HCT116 (cell line): ENCODE measurements around the gene SNX15. TPM values are rescaled to one million over a fixed set of nuclear protein-coding genes. Genes with fewer than 3 reads are reported as not detected.
A peak's percentile ranks its signal among the peaks of the same experiment; 100 is the strongest.

Experiments used
- ATAC-seq: fragments of 200-7000 bp; cut with Tn5 transposase; 2 replicates; pipeline ENCODE4 v1.9.1; 2020; ENCODE audit warnings: mild to moderate bottlenecking, moderate library complexity
- BruUV-seq: library from RNA; stranded (reverse); fragments of 400-500 nt; replicated peaks from 2 replicates; lab custom pipeline; 2021; lab: Mats Ljungman, UMichigan
- CTCF ChIA-PET: fragments of 300-600 bp; sonication (Branson Sonifier 250); formaldehyde crosslinking; loops from one replicate; lab custom pipeline; 2021; ENCODE audit warnings: antibody characterized with exemption; lab: Charles Lee
- POLR2A ChIA-PET: fragments of 300-600, 350-600 bp; sonication (Branson Sonifier 250); formaldehyde crosslinking; loops from one replicate; lab custom pipeline; 2021; ENCODE audit warnings: antibody characterized with exemption; lab: Charles Lee
- RAD21 ChIA-PET, 2 experiments: fragments of 300-600 bp; sonication (Branson Sonifier 250); formaldehyde crosslinking; loops; one replicate each; lab custom pipeline; 2023; ENCODE audit warnings: low total read pairs in 2 of 2; ENCODE audit not compliant: uncharacterized antibody in 2 of 2, unreplicated experiment in 2 of 2, low non-redundant PET in 1 of 2; lab: Charles Lee
- DNase-seq: peaks from one replicate; pipeline ENCODE4 v3.0.0-alpha.2; 2010; ENCODE audit warnings: low read depth, low spot score
- H2AFZ ChIP-seq: fragments of 200-600 bp; shearing (Covaris generic), sonication (generic); 2 replicates; pipeline ENCODE4 v1.6.1; 2017; ENCODE audit warnings: low read depth, mixed run types, mixed read lengths, antibody characterized with exemption, low read length; ENCODE audit not compliant: poor library complexity, severe bottlenecking
- H3K27ac ChIP-seq: 2 replicates; pipeline ENCODE4 v1.5.1; 2012; ENCODE audit warnings: low read depth, low read length
- H3K27me3 ChIP-seq: fragments of 200-600 bp; sonication (generic); 2 replicates; pipeline ENCODE4 v1.6.1; 2016; ENCODE audit warnings: mixed run types, low read length, mixed read lengths; ENCODE audit not compliant: insufficient read depth
- H3K36me3 ChIP-seq, 2 experiments: fragments of 200-500 bp in 1 of 2; fragments of 200-600 bp in 1 of 2; sonication (Bioruptor generic) in 1 of 2; sonication (generic) in 1 of 2; 2 replicates each; pipeline versions ENCODE4 v1.5.1 to v1.6.1; 2014 to 2016; ENCODE audit warnings: low read length in 2 of 2, inconsistent platforms in 1 of 2, mixed read lengths in 1 of 2, mixed run types in 1 of 2; ENCODE audit not compliant: insufficient read depth in 2 of 2, control insufficient read depth in 1 of 2
- H3K4me1 ChIP-seq, 2 experiments: fragments of 200-600 bp in 1 of 2; sonication (generic) in 1 of 2; 2 replicates each; pipeline versions ENCODE4 v1.5.1 to v1.6.1; 2012 to 2017; ENCODE audit warnings: low read length in 2 of 2, inconsistent platforms in 1 of 2, mild to moderate bottlenecking in 1 of 2, mixed read lengths in 1 of 2, mixed run types in 1 of 2, moderate library complexity in 1 of 2; ENCODE audit not compliant: insufficient read depth in 2 of 2, control insufficient read depth in 1 of 2
- H3K4me2 ChIP-seq: fragments of 200-600 bp; sonication (generic); 2 replicates; pipeline ENCODE4 v1.6.1; 2017; ENCODE audit warnings: mixed run types, low read length, mixed read lengths
- H3K4me3 ChIP-seq, 2 experiments: fragments of 200-600 bp in 1 of 2; sonication (generic) in 1 of 2; replicated peaks in 1 of 2; 2 replicates each; pipeline ENCODE4 v1.5.1; 2011 to 2016; ENCODE audit warnings: low read length in 2 of 2, control low read depth in 1 of 2, low read depth in 1 of 2, mild to moderate bottlenecking in 1 of 2, mixed read lengths in 1 of 2, mixed run types in 1 of 2
- H3K79me2 ChIP-seq: fragments of 200-600 bp; sonication (generic); 2 replicates; pipeline ENCODE4 v1.6.1; 2017; ENCODE audit warnings: mild to moderate bottlenecking, mixed run types, low read length, moderate library complexity, mixed read lengths; ENCODE audit not compliant: insufficient read depth
- H3K9ac ChIP-seq: fragments of 200-600 bp; sonication (generic); 2 replicates; pipeline ENCODE4 v1.6.1; 2016; ENCODE audit warnings: low read length, mixed read lengths
- H3K9me2 ChIP-seq: fragments of 200-600 bp; sonication (generic), shearing (Covaris generic); 2 replicates; pipeline ENCODE4 v1.6.1; 2017; ENCODE audit warnings: mixed run types, mild to moderate bottlenecking, moderate library complexity; ENCODE audit not compliant: insufficient read depth
- H3K9me3 ChIP-seq, 2 experiments: fragments of 200-500 bp in 1 of 2; fragments of 200-600 bp in 1 of 2; sonication (Bioruptor generic) in 1 of 2; sonication (generic) in 1 of 2; 2 replicates each; pipeline ENCODE4 v1.6.1; 2014 to 2017; ENCODE audit warnings: low read length in 2 of 2, mixed read lengths in 2 of 2, inconsistent platforms in 1 of 2, low read depth in 1 of 2, mild to moderate bottlenecking in 1 of 2, mixed run types in 1 of 2, moderate library complexity in 1 of 2; ENCODE audit not compliant: control insufficient read depth in 1 of 2, insufficient read depth in 1 of 2
- H4K20me1 ChIP-seq: fragments of 200-600 bp; sonication (generic), shearing (Covaris generic); 2 replicates; pipeline ENCODE4 v1.6.1; 2017; ENCODE audit warnings: mixed run types, mild to moderate bottlenecking, moderate library complexity; ENCODE audit not compliant: insufficient read depth
- ATF3 ChIP-seq: IDR thresholded peaks from 2 replicates; pipeline ENCODE4 v1.6.1; 2012
- CBX3 ChIP-seq: IDR thresholded peaks from 2 replicates; pipeline ENCODE4 v1.6.1; 2012; ENCODE audit warnings: low read depth
- CEBPB ChIP-seq: IDR thresholded peaks from 2 replicates; pipeline ENCODE4 v1.6.1; 2012; ENCODE audit warnings: low read depth
- EGR1 ChIP-seq: IDR thresholded peaks from 2 replicates; pipeline ENCODE4 v1.6.1; 2012; ENCODE audit warnings: low read depth
- EZH2 ChIP-seq: fragments of 200-600 bp; sonication (generic); IDR thresholded peaks from 2 replicates; pipeline ENCODE4 v1.6.1; 2017; ENCODE audit warnings: antibody characterized with exemption, mixed run types
- FOSL1 ChIP-seq: IDR thresholded peaks from 2 replicates; pipeline ENCODE4 v1.6.1; 2012; ENCODE audit warnings: low read depth
- JUND ChIP-seq: IDR thresholded peaks from 2 replicates; pipeline ENCODE4 v1.6.1; 2012
- RAD21 ChIP-seq: IDR thresholded peaks from 2 replicates; pipeline ENCODE4 v1.6.1; 2012; ENCODE audit warnings: low read depth, mild to moderate bottlenecking
- SIN3A ChIP-seq: IDR thresholded peaks from 2 replicates; pipeline ENCODE4 v1.6.1; 2012; ENCODE audit warnings: low read depth
- SP1 ChIP-seq: IDR thresholded peaks from 2 replicates; pipeline ENCODE4 v1.6.1; 2012; ENCODE audit warnings: low read depth
- SRF ChIP-seq: IDR thresholded peaks from 2 replicates; pipeline ENCODE4 v1.6.1; 2012; ENCODE audit warnings: low read depth
- TCF7L2 ChIP-seq: IDR thresholded peaks from 2 replicates; pipeline ENCODE4 v1.7.0; 2011; ENCODE audit warnings: borderline replicate concordance, inconsistent platforms; ENCODE audit not compliant: insufficient read depth, insufficient read length; ENCODE audit errors: extremely low read depth
- ZFX ChIP-seq: fragments of 450-650 bp; IDR thresholded peaks from 2 replicates; pipeline ENCODE4 v1.6.1; 2017
- ZNF274 ChIP-seq: fragments of 200-500 bp; sonication (Bioruptor generic); IDR thresholded peaks from 2 replicates; pipeline ENCODE4 v1.6.1; 2014; ENCODE audit warnings: mild to moderate bottlenecking, low read depth, low read length, inconsistent platforms
- intact Hi-C: fragments of 100-400 bp; cut with micrococcal nuclease; formaldehyde crosslinking; loops from 2 replicates; pipeline ENCODE4 v1.10.0; 2022
- total RNA-seq: library from RNA; stranded (reverse); gene quantifications from one replicate; pipeline ENCODE4 v1.2.1, GENCODE V29; 2021; ENCODE audit not compliant: unreplicated experiment
- TF ChIP-seq, protein P1 (sequence below), 3 experiments: fragments of 200-600 bp in 1 of 3; sonication (generic) in 1 of 3; IDR thresholded peaks in 2 of 3; conservative IDR thresholded peaks in 1 of 3; 2 replicates each; pipeline ENCODE4 v1.5.1; 2012 to 2017; ENCODE audit warnings: low read depth in 2 of 3, low read length in 2 of 3, antibody characterized with exemption in 1 of 3, borderline replicate concordance in 1 of 3, control low read depth in 1 of 3, mild to moderate bottlenecking in 1 of 3, mixed read lengths in 1 of 3, mixed run types in 1 of 3, moderate library complexity in 1 of 3; ENCODE audit not compliant: insufficient read depth in 1 of 3
- TF ChIP-seq, protein P2 (sequence below): IDR thresholded peaks from 2 replicates; pipeline ENCODE4 v1.6.1; 2011; ENCODE audit warnings: mild to moderate bottlenecking, low read length, moderate library complexity; ENCODE audit not compliant: insufficient replicate concordance; ENCODE audit errors: extremely low read depth

The SNX15 gene
- total RNA-seq, 1 experiment from 2014 or later, result 16.8 TPM

GRCh38 chr11:64994318-64994717 is 32.9 kb upstream of the SNX15 start:
- CTCF ChIA-PET, result no interaction called here
- TF ChIP-seq TCF7L2, result no peak
- TF ChIP-seq ATF3, result no peak
- TF ChIP-seq FOSL1, result no peak
- no peak for TF ChIP-seq ZFX
- no peak for TF ChIP-seq SIN3A
- TF ChIP-seq JUND, result no peak
- TF ChIP-seq, all 23 proteins: peak for 0
- no peak for DNase-seq
- POLR2A ChIA-PET, result no interaction called here
- RAD21 ChIA-PET, result no interaction called here
- H3K9me3 ChIP-seq, result no peaks in the 10 kb centered on the region
- intact Hi-C loops, result no loop called here
- no peak overlapping the region for H3K9ac ChIP-seq
- no peak overlapping the region for H2AFZ ChIP-seq
- peaks cover 17 to 43% of the 10 kb centered on the region in 2 experiments; a peak in 3 of 4 replicates for H3K4me1 ChIP-seq
- H3K36me3 ChIP-seq, result no peaks in the 10 kb centered on the region
- H3K9me2 ChIP-seq, result no peaks in the 10 kb centered on the region
- BruUV-seq, result no TSS peak
- ATAC-seq, result no peak
- H4K20me1 ChIP-seq, result no peaks in the 10 kb centered on the region
- no peaks in the 10 kb centered on the region for H3K27me3 ChIP-seq
- H3K4me2 ChIP-seq, result no peak overlapping the region
- no peaks in the 10 kb centered on the region for H3K79me2 ChIP-seq
- H3K27ac ChIP-seq, result no peak overlapping the region
- no peak overlapping the region for H3K4me3 ChIP-seq

DNA sequence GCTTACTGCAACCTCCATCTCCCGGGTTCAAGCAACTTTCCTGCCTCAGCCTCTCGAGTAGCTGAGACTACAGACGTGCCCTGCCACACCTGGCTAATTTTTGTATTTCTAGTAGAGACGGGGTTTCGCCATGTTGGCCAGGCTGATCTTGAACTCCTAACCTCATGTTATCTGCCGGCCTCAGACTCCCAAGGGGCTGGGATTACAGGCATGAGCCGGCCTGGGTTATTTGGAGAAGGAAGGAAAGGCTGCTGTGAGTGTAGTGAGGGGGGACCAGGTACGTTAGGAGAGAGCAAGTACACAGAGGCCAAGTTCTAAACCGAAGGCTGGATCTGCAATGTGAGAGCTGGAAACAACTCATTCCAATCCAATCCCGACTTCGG is 30.9 kb upstream of the SNX15 start:
- Histone ChIP-seq H3K9me2 (no peaks in the 10 kb centered on the region), H3K4me3 (peak overlapping the region; percentile 30 to 50), H3K79me2 (no peaks in the 10 kb centered on the region), H3K9me3 (no peaks in the 10 kb centered on the region), H4K20me1 (no peaks in the 10 kb centered on the region), H3K4me2 (peak overlapping the region; percentile 78), H3K27ac (peak overlapping the region; percentile 34; the same call in 1 of the 2 replicates), H3K9ac (peak overlapping the region; percentile 29), H2AFZ (peak overlapping the region; percentile 70), H3K36me3 (no peaks in the 10 kb centered on the region), H3K4me1 (peaks cover 13 to 36% of the 10 kb centered on the region in 2 experiments; a peak in 3 of 4 replicates), H3K27me3 (no peaks in the 10 kb centered on the region)
- ATAC-seq (peak; percentile 18; the same call in 1 of the 2 replicates), DNase-seq (no peak)
- ChIA-PET RAD21 (interaction anchor here (1.2 to 1.9 kb wide), 2 partner anchors 148 to 150 kb away, joined by 4 to 5 read pairs; no protein-coding TSS in a partner anchor), POLR2A (interaction anchor here (0.8 to 2.7 kb wide), 2 partner anchors 10 to 17 kb away, joined by 3 to 15 read pairs; no protein-coding TSS in a partner anchor), CTCF (interaction anchor here (0.7 to 3.8 kb wide), 8 partner anchors 11 to 209 kb away, joined by 3 to 21 read pairs (median 4); partner anchors contain the start of gene ARL2)
- TSS peak; percentile 78 for BruUV-seq
- intact Hi-C loops, result loop anchor here (5.0 kb wide), 1 partner anchor 149 kb away; no protein-coding TSS in a partner anchor
- TF ChIP-seq, protein P1, sequence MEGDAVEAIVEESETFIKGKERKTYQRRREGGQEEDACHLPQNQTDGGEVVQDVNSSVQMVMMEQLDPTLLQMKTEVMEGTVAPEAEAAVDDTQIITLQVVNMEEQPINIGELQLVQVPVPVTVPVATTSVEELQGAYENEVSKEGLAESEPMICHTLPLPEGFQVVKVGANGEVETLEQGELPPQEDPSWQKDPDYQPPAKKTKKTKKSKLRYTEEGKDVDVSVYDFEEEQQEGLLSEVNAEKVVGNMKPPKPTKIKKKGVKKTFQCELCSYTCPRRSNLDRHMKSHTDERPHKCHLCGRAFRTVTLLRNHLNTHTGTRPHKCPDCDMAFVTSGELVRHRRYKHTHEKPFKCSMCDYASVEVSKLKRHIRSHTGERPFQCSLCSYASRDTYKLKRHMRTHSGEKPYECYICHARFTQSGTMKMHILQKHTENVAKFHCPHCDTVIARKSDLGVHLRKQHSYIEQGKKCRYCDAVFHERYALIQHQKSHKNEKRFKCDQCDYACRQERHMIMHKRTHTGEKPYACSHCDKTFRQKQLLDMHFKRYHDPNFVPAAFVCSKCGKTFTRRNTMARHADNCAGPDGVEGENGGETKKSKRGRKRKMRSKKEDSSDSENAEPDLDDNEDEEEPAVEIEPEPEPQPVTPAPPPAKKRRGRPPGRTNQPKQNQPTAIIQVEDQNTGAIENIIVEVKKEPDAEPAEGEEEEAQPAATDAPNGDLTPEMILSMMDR (IDR thresholded peaks at IDR 0.05 in 2 of 3, conservative IDR thresholded peaks at IDR 0.05 in 1 of 3; ENCODE audit: borderline replicate concordance in 1 of 3, insufficient read depth in 1 of 3, low read depth in 2 of 3, low read length in 2 of 3), result no peak
- TF ChIP-seq CBX3, result no peak
- no peak for TF ChIP-seq SP1
- no peak for TF ChIP-seq RAD21
- TF ChIP-seq ZFX, result no peak
- TF ChIP-seq, protein P2, sequence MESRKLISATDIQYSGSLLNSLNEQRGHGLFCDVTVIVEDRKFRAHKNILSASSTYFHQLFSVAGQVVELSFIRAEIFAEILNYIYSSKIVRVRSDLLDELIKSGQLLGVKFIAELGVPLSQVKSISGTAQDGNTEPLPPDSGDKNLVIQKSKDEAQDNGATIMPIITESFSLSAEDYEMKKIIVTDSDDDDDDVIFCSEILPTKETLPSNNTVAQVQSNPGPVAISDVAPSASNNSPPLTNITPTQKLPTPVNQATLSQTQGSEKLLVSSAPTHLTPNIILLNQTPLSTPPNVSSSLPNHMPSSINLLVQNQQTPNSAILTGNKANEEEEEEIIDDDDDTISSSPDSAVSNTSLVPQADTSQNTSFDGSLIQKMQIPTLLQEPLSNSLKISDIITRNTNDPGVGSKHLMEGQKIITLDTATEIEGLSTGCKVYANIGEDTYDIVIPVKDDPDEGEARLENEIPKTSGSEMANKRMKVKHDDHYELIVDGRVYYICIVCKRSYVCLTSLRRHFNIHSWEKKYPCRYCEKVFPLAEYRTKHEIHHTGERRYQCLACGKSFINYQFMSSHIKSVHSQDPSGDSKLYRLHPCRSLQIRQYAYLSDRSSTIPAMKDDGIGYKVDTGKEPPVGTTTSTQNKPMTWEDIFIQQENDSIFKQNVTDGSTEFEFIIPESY, result no peak
- no peak for TF ChIP-seq ZNF274
- no peak for TF ChIP-seq SRF
- TF ChIP-seq CEBPB, result no peak
- no peak for TF ChIP-seq JUND
- TF ChIP-seq EZH2, result no peak
- TF ChIP-seq ATF3, result no peak
- no peak for TF ChIP-seq EGR1
